Measurements from ENCODE around the gene DHX58.

The DHX58 gene

DNA sequence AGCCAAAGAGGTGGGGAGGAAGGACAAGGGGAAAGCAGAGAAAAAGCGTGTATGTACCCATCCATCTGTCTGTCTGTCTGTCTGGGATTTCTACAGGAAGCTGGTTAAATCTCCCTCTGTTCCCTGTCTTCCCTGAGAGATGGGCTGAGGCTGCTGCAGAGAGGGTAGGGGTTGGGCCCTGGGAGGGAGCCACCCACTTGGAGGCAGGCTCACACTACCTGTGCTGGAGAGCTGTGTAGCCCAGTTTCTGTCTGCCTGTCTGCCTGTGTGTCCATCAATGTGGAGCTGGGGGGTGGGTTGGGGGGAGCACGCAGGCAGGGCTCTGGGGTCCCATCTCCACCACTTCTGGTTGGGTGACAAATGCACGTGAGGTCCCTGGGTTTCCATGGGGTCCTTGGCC, 43.5 kb downstream of the DHX58 start:
- H3K36me3 ChIP-seq: no peaks in the 10 kb centered on the region
- peaks cover 0 to 11% of the 10 kb centered on the region in 2 experiments for H3K4me1 ChIP-seq (ENCODE audit: control insufficient read depth in 1 of 2, insufficient read depth in 1 of 2, low read depth in 1 of 2, low read length in 1 of 2)
- H3K27ac ChIP-seq: no peak overlapping the region
- H3K4me3 ChIP-seq (ENCODE audit: low read depth in 1 of 2, low read length in 1 of 2): no peak overlapping the region
- no peaks in the 10 kb centered on the region for H3K9me3 ChIP-seq
- peaks cover 45% of the 10 kb centered on the region for H3K27me3 ChIP-seq
- TF ChIP-seq, protein P1, sequence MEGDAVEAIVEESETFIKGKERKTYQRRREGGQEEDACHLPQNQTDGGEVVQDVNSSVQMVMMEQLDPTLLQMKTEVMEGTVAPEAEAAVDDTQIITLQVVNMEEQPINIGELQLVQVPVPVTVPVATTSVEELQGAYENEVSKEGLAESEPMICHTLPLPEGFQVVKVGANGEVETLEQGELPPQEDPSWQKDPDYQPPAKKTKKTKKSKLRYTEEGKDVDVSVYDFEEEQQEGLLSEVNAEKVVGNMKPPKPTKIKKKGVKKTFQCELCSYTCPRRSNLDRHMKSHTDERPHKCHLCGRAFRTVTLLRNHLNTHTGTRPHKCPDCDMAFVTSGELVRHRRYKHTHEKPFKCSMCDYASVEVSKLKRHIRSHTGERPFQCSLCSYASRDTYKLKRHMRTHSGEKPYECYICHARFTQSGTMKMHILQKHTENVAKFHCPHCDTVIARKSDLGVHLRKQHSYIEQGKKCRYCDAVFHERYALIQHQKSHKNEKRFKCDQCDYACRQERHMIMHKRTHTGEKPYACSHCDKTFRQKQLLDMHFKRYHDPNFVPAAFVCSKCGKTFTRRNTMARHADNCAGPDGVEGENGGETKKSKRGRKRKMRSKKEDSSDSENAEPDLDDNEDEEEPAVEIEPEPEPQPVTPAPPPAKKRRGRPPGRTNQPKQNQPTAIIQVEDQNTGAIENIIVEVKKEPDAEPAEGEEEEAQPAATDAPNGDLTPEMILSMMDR (IDR thresholded peaks at IDR 0.05): no peak

DNA sequence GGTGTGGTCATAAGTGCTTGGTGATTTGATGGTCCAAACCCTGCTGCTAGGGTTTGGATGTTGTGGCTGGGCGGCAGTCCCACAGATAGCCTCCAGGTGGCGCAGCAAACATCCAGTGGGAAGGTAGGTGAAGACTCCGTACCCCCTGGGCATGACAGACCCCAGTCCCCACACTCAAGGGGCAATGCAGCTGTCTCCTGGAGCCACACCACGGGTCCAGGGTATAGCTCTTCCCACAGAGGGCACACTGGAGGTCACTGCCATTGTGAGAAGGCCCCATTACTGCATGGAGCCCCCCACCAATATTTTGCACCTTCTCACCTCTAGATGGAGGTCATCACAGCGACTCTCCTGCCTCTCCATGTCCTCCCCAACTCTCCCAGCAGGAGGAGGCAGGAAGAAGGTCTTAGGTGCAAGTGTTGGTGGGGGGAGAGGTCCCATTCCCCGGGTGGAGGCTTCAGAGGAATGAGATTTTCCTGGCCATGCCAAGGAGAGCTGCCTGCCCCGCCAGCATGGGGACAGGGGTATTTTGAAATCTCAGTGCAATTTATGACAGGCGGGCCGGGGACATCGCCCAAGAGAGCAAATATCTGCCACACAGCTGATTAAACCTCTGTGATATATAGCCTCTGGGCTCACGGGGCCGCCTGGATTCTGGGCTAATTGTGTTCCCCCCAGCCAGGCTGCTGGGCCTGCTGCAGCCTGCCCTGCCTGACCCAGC, 45.0 kb downstream of the DHX58 start:
- H3K4me1 ChIP-seq (ENCODE audit: control insufficient read depth in 1 of 2, insufficient read depth in 1 of 2, low read depth in 1 of 2, low read length in 1 of 2): peaks cover 0 to 6% of the 10 kb centered on the region in 2 experiments
- no peak overlapping the region for H3K4me3 ChIP-seq (ENCODE audit: low read depth in 1 of 2, low read length in 1 of 2)
- H3K27ac ChIP-seq: no peak overlapping the region
- TF ChIP-seq, protein P1 (IDR thresholded peaks at IDR 0.05): peak; percentile 92
- no peaks in the 10 kb centered on the region for H3K36me3 ChIP-seq
- H3K27me3 ChIP-seq: peaks cover 37% of the 10 kb centered on the region
- H3K9me3 ChIP-seq: no peaks in the 10 kb centered on the region

DNA sequence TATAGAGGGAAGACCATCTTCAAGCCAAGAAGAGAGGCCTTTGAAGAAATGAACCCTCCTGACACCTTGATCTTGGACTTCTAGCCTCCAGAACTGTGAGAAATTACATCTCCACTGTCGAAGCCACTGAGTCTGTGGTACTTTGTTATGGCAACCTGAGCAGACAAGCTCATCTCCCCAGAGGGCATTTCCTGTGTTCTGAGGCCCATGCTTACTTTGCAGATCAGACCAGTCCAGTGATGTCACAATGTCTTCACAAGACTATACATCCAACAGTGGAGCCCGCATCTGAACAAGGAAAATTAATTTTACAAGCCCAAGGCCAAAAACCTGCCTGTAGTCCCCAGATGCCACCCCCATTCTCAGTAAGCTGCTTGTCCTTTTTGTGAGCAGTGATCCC, 47.3 kb downstream of the DHX58 start:
- Histone ChIP-seq H3K4me1 (ENCODE audit: control insufficient read depth in 1 of 2, insufficient read depth in 1 of 2, low read depth in 1 of 2, low read length in 1 of 2) (no peaks in the 10 kb centered on the region), H3K36me3 (no peaks in the 10 kb centered on the region), H3K27ac (no peak overlapping the region), H3K4me3 (ENCODE audit: low read depth in 1 of 2, low read length in 1 of 2) (no peak overlapping the region), H3K27me3 (peaks cover 14% of the 10 kb centered on the region), H3K9me3 (no peaks in the 10 kb centered on the region)
- TF ChIP-seq, protein P1 (IDR thresholded peaks at IDR 0.05): no peak

GRCh38 chr17:42062681-42063080, 49.8 kb downstream of the DHX58 start:
- no peaks in the 10 kb centered on the region for H3K4me1 ChIP-seq (ENCODE audit: control insufficient read depth in 1 of 2, insufficient read depth in 1 of 2, low read depth in 1 of 2, low read length in 1 of 2)
- H3K27ac ChIP-seq: no peak overlapping the region
- TF ChIP-seq, protein P1 (IDR thresholded peaks at IDR 0.05): no peak
- no peaks in the 10 kb centered on the region for H3K36me3 ChIP-seq
- H3K9me3 ChIP-seq: no peaks in the 10 kb centered on the region
- H3K27me3 ChIP-seq: peaks cover 13% of the 10 kb centered on the region
- H3K4me3 ChIP-seq (ENCODE audit: low read depth in 1 of 2, low read length in 1 of 2): no peak overlapping the region

GRCh38 chr17:42061646-42062487, 50.6 kb downstream of the DHX58 start:
- peaks cover 13% of the 10 kb centered on the region for H3K27me3 ChIP-seq
- H3K4me1 ChIP-seq (ENCODE audit: control insufficient read depth in 1 of 2, insufficient read depth in 1 of 2, low read depth in 1 of 2, low read length in 1 of 2): no peaks in the 10 kb centered on the region
- no peak overlapping the region for H3K4me3 ChIP-seq (ENCODE audit: low read depth in 1 of 2, low read length in 1 of 2)
- TF ChIP-seq, protein P1 (IDR thresholded peaks at IDR 0.05): no peak
- H3K9me3 ChIP-seq: no peaks in the 10 kb centered on the region
- no peaks in the 10 kb centered on the region for H3K36me3 ChIP-seq
- no peak overlapping the region for H3K27ac ChIP-seq
